Liver (tissue), 9 donors: ENCODE data around the gene AAMDC. TPM values are rescaled to one million over a fixed set of nuclear protein-coding genes. Genes with fewer than 3 reads are reported as not detected.

ENCODE experiments used
- DNase-seq: peaks from one replicate; pipeline ENCODE4 v3.0.0-alpha.2; 2017; ENCODE audit warnings: low spot score
- H3K27ac ChIP-seq, 2 donors: one replicate each; pipeline ENCODE4 v1.7.0; 2013; ENCODE audit warnings: inconsistent platforms in 2 of 2, low read length in 2 of 2, control low read depth in 1 of 2, low read depth in 1 of 2, mild to moderate bottlenecking in 1 of 2
- H3K27me3 ChIP-seq, 4 donors: one replicate each; pipeline versions ENCODE4 v1.6.1 to v1.7.0; 2013; ENCODE audit warnings: low read length in 3 of 4, inconsistent platforms in 1 of 4, mild to moderate bottlenecking in 1 of 4, moderate library complexity in 1 of 4; ENCODE audit not compliant: control insufficient read depth in 4 of 4, insufficient read depth in 4 of 4
- H3K36me3 ChIP-seq, 4 donors: one replicate each; pipeline versions ENCODE4 v1.6.1 to v1.7.0; 2013; ENCODE audit warnings: low read length in 3 of 4, mild to moderate bottlenecking in 3 of 4, low read depth in 1 of 4, moderate library complexity in 1 of 4; ENCODE audit not compliant: control insufficient read depth in 4 of 4, insufficient read depth in 3 of 4
- H3K4me1 ChIP-seq, 4 donors: one replicate each; pipeline versions ENCODE4 v1.6.1 to v1.7.0; 2013; ENCODE audit warnings: low read length in 3 of 4, mild to moderate bottlenecking in 3 of 4, moderate library complexity in 1 of 4; ENCODE audit not compliant: control insufficient read depth in 4 of 4, insufficient read depth in 4 of 4
- H3K4me3 ChIP-seq, 3 donors: one replicate each; pipeline versions ENCODE4 v1.6.1 to v1.7.0; 2013; ENCODE audit warnings: low read length in 3 of 3, control low read depth in 1 of 3, low read depth in 1 of 3, mild to moderate bottlenecking in 1 of 3
- H3K9ac ChIP-seq, 2 donors: one replicate each; pipeline ENCODE4 v1.7.0; 2013; ENCODE audit warnings: low read length in 2 of 2, mild to moderate bottlenecking in 2 of 2, moderate library complexity in 2 of 2, control low read depth in 1 of 2, low read depth in 1 of 2
- H3K9me3 ChIP-seq, 4 donors: one replicate each; pipeline versions ENCODE4 v1.6.1 to v1.7.0; 2013; ENCODE audit warnings: low read length in 3 of 4; ENCODE audit not compliant: control insufficient read depth in 4 of 4
- ATF3 ChIP-seq: IDR thresholded peaks from 2 replicates; pipeline ENCODE4 v1.6.1; 2016; ENCODE audit warnings: antibody characterized with exemption
- EGR1 ChIP-seq, 2 donors: IDR thresholded peaks; 2 replicates each; pipeline ENCODE4 v1.6.1; 2016 to 2018; ENCODE audit warnings: antibody characterized with exemption in 2 of 2, low read depth in 2 of 2
- FOXA1 ChIP-seq: IDR thresholded peaks from 2 replicates; pipeline ENCODE4 v1.6.1; 2016; ENCODE audit warnings: antibody characterized with exemption
- FOXA2 ChIP-seq: IDR thresholded peaks from 2 replicates; pipeline ENCODE4 v1.6.1; 2016; ENCODE audit warnings: antibody characterized with exemption
- GABPA ChIP-seq, 2 donors: IDR thresholded peaks in 1 of 2; conservative IDR thresholded peaks in 1 of 2; 2 replicates each; pipeline ENCODE4 v1.6.1; 2016; ENCODE audit warnings: antibody characterized with exemption in 2 of 2, mild to moderate bottlenecking in 1 of 2, moderate library complexity in 1 of 2
- HNF4G ChIP-seq: IDR thresholded peaks from 2 replicates; pipeline ENCODE4 v1.6.1; 2016; ENCODE audit warnings: antibody characterized with exemption
- JUND ChIP-seq, 2 donors: IDR thresholded peaks; 2 replicates each; pipeline ENCODE4 v1.6.1; 2016; ENCODE audit warnings: antibody characterized with exemption in 2 of 2
- MAX ChIP-seq: IDR thresholded peaks from 2 replicates; pipeline ENCODE4 v1.6.1; 2016; ENCODE audit warnings: antibody characterized with exemption
- NR2F2 ChIP-seq: IDR thresholded peaks from 2 replicates; pipeline ENCODE4 v1.6.1; 2016; ENCODE audit warnings: antibody characterized with exemption
- RAD21 ChIP-seq, 2 donors: IDR thresholded peaks; 2 replicates each; pipeline ENCODE4 v1.6.1; 2016; ENCODE audit warnings: antibody characterized with exemption in 2 of 2, mild to moderate bottlenecking in 2 of 2
- REST ChIP-seq: IDR thresholded peaks from 2 replicates; pipeline ENCODE4 v1.6.1; 2016; ENCODE audit warnings: antibody characterized with exemption, mild to moderate bottlenecking
- RXRA ChIP-seq, 2 donors: IDR thresholded peaks; 2 replicates each; pipeline ENCODE4 v1.6.1; 2017 to 2018; ENCODE audit warnings: antibody characterized with exemption in 2 of 2, mild to moderate bottlenecking in 1 of 2
- SP1 ChIP-seq: IDR thresholded peaks from 2 replicates; pipeline ENCODE4 v1.6.1; 2018; ENCODE audit warnings: antibody characterized with exemption, mild to moderate bottlenecking
- TAF1 ChIP-seq: conservative IDR thresholded peaks from 2 replicates; pipeline ENCODE4 v1.6.1; 2016; ENCODE audit warnings: antibody characterized with exemption, mild to moderate bottlenecking
- YY1 ChIP-seq: IDR thresholded peaks from 2 replicates; pipeline ENCODE4 v1.6.1; 2016; ENCODE audit warnings: antibody characterized with exemption, mild to moderate bottlenecking
- ZBTB33 ChIP-seq: IDR thresholded peaks from 2 replicates; pipeline ENCODE4 v1.6.1; 2016; ENCODE audit warnings: antibody characterized with exemption
- WGBS: extraction: QIAGEN DNeasy Blood & Tissue Kit; methylation state at CpG from one replicate; pipeline ENCODE4 v1.1.7; 2013; 5-methylcytosine and 5-hydroxymethylcytosine counted together
- polyA plus RNA-seq, 2 donors: library from polyadenylated mRNA; stranded (reverse) in 1 of 2; unstranded in 1 of 2; fragments of 200-250 nt in 1 of 2; fragments of >200 nt in 1 of 2; fragmentation: Nextera tagmentation in 1 of 2; extraction: Ambion mirVana in 1 of 2; gene quantifications; one replicate each; pipeline versions ENCODE4 v1.2.1 to v1.2.3, GENCODE V29; 2013 to 2015
- total RNA-seq, 2 donors: library from RNA; depleted of rRNA; stranded (reverse); fragments of >200 nt; gene quantifications; one replicate each; pipeline ENCODE4 v1.2.3, GENCODE V29; 2014
- donor health status: healthy.
- donor health status: healthy.
- donor health status: healthy.
- donor health status: healthy.
- donor health status: healthy.

AAMDC gene
- total and polyA plus RNA-seq, 4 donors = 7.4 to 31.1 (median 13.7) TPM

- no peak for TF ChIP-seq ZBTB33
- TF ChIP-seq EGR1 (IDR thresholded peaks at IDR 0.05; ENCODE audit: low read depth in 2 of 2) = no peak
- no peak for TF ChIP-seq YY1
These were observed 44.9 kb downstream of the AAMDC start (continued) for GRCh38 chr11:77865805-77866204.

GRCh38 chr11:77866336-77866735, 45.4 kb downstream of the AAMDC start:
- H3K9me3 ChIP-seq = no peaks in the 10 kb centered on the region
- no peak for TF ChIP-seq GABPA (IDR thresholded peaks at IDR 0.05 in 1 of 2, conservative IDR thresholded peaks at IDR 0.05 in 1 of 2)
- no peak for TF ChIP-seq SP1
- no peak for TF ChIP-seq YY1
- no peak for TF ChIP-seq EGR1 (IDR thresholded peaks at IDR 0.05; ENCODE audit: low read depth in 2 of 2)
- no peak for TF ChIP-seq RAD21 (IDR thresholded peaks at IDR 0.05)
- no peak for TF ChIP-seq ZBTB33
- no peak for TF ChIP-seq RXRA (IDR thresholded peaks at IDR 0.05)
- TF ChIP-seq MAX = no peak
- no peak for TF ChIP-seq FOXA2
- H3K4me1 ChIP-seq = no peaks in the 10 kb centered on the region
- no peak for DNase-seq
- H3K27me3 ChIP-seq = no peaks in the 10 kb centered on the region
- WGBS = 97% methylated on average over 1 of the region's 1 CpG
- peaks cover 0 to 14% (median 4%) of the 10 kb centered on the region in 4 donors for H3K36me3 ChIP-seq
- no peak overlapping the region for H3K9ac ChIP-seq
- no peak overlapping the region for H3K4me3 ChIP-seq
- no peak overlapping the region for H3K27ac ChIP-seq

- no peaks in the 10 kb centered on the region for H3K27me3 ChIP-seq
- H3K9me3 ChIP-seq = no peaks in the 10 kb centered on the region
- H3K36me3 ChIP-seq = peaks cover 0 to 21% (median 9%) of the 10 kb centered on the region in 4 donors
- no peak for DNase-seq
- 64% methylated on average over 4 of the region's 4 CpGs for WGBS
- H3K9ac ChIP-seq = no peak overlapping the region
- TF ChIP-seq ATF3 (no peak), SP1 (no peak)
- no peak overlapping the region for H3K27ac ChIP-seq
- H3K4me3 ChIP-seq = no peak overlapping the region
- no peaks in the 10 kb centered on the region for H3K4me1 ChIP-seq
These were observed 47.8 kb downstream of the AAMDC start for GRCh38 chr11:77868744-77869143.

- Histone ChIP-seq H3K4me3 (no peak overlapping the region), H3K27me3 (no peaks in the 10 kb centered on the region), H3K9ac (no peak overlapping the region), H3K27ac (no peak overlapping the region), H3K9me3 (no peaks in the 10 kb centered on the region), H3K4me1 (no peaks in the 10 kb centered on the region), H3K36me3 (peaks cover 2 to 29% (median 12%) of the 10 kb centered on the region in 4 donors)
- WGBS = 97% methylated on average over 3 of the region's 3 CpGs
- no peak for DNase-seq
- no peak for TF ChIP-seq FOXA2
- TF ChIP-seq NR2F2 = no peak
- no peak for TF ChIP-seq YY1
- TF ChIP-seq TAF1 = no peak
- no peak for TF ChIP-seq HNF4G
- no peak for TF ChIP-seq GABPA (IDR thresholded peaks at IDR 0.05 in 1 of 2, conservative IDR thresholded peaks at IDR 0.05 in 1 of 2)
- no peak for TF ChIP-seq MAX
- TF ChIP-seq FOXA1 = no peak
- TF ChIP-seq SP1 = no peak
- TF ChIP-seq REST = no peak
- TF ChIP-seq JUND (IDR thresholded peaks at IDR 0.05) = no peak
These were observed 50.9 kb downstream of the AAMDC start for GRCh38 chr11:77871855-77872254.
